Spinal cord (tissue), 10 donors: ENCODE measurements around the gene IL11. TPM values are rescaled to one million over a fixed set of nuclear protein-coding genes. Genes with fewer than 3 reads are reported as not detected.
"Not testable (repeated sequence)": the region's sequence is repeated elsewhere in the genome, so short reads cannot be mapped to it uniquely, and the experiment has no call there.

Experiments used
- DNase-seq, 6 donors: peaks; one replicate each; pipeline versions ENCODE4 v3.0.0 to v3.0.0-alpha.2; 2013 to 2015; ENCODE audit warnings: low spot score in 6 of 6, low read depth in 4 of 6
- H3K27ac ChIP-seq: one replicate; pipeline ENCODE4 v1.5.1; 2013; ENCODE audit warnings: low read depth, low read length, control low read depth
- H3K27me3 ChIP-seq: one replicate; pipeline ENCODE4 v1.6.1; 2013; ENCODE audit warnings: low read length; ENCODE audit not compliant: control insufficient read depth, insufficient read depth
- H3K36me3 ChIP-seq: one replicate; pipeline ENCODE4 v1.6.1; 2013; ENCODE audit warnings: low read length; ENCODE audit not compliant: control insufficient read depth, insufficient read depth
- H3K4me1 ChIP-seq: one replicate; pipeline ENCODE4 v1.6.1; 2013; ENCODE audit warnings: low read length; ENCODE audit not compliant: control insufficient read depth, insufficient read depth
- H3K4me3 ChIP-seq: one replicate; pipeline ENCODE4 v1.5.1; 2013; ENCODE audit warnings: low read depth, low read length, control low read depth
- H3K9me3 ChIP-seq: one replicate; pipeline ENCODE4 v1.6.1; 2013; ENCODE audit warnings: low read length; ENCODE audit not compliant: control insufficient read depth, insufficient read depth
- WGBS: methylation state at CpG from one replicate; pipeline ENCODE4 v1.1.5; 2013; ENCODE audit warnings: missing lambda C conversion rate; ENCODE audit not compliant: insufficient coverage; 5-methylcytosine and 5-hydroxymethylcytosine counted together
- long read RNA-seq, 4 donors: transcript quantifications; one replicate each; lab custom pipeline, GENCODE V29; 2026
- polyA plus RNA-seq, 2 donors: library from polyadenylated mRNA; unstranded; fragments of 120-200 nt; gene quantifications; one replicate each; pipeline ENCODE4 v1.2.1, GENCODE V29; 2013; ENCODE audit not compliant: insufficient read length in 2 of 2
- total RNA-seq, 2 donors: library from RNA; depleted of rRNA in 1 of 2; stranded (reverse); fragments of 120-200 nt in 1 of 2; fragments of >200 nt in 1 of 2; gene quantifications; one replicate each; pipeline versions ENCODE4 v1.2.3 to v1.2.4, GENCODE V29; 2013 to 2014
- donor health status: healthy.

The IL11 gene
- under 1 TPM; 0.20 to 0.22 TPM for total RNA-seq
- polyA plus RNA-seq, result 1 to 10 TPM; 1.5 to 1.9 TPM
- long read RNA-seq, donor 1, result 0 reads
- long read RNA-seq, donor 2, result 0 reads
- long read RNA-seq, donor 3, result 0 reads
- long read RNA-seq, donor 4, result 0 reads

GRCh38 chr19:55370305-55370988, at the start of gene IL11:
Gene IL11 (minus strand): TSS chr19:55370463. CDS start chr19:55370310, 153 bp downstream.
- WGBS, result 7% methylated on average over 7 of the region's 32 CpGs
- Histone ChIP-seq H3K27me3 (peaks cover 67% of the 10 kb centered on the region), H3K27ac (no peak within 1 kb of the TSS), H3K9me3 (no peaks in the 10 kb centered on the region), H3K36me3 (no peaks in the 10 kb centered on the region), H3K4me3 (peak within 1 kb of the TSS; percentile 26), H3K4me1 (peaks cover 32% of the 10 kb centered on the region)
- no peak for DNase-seq

- H3K27ac ChIP-seq, result no peak overlapping the region
- no peak for DNase-seq
- no peaks in the 10 kb centered on the region for H3K9me3 ChIP-seq
- no peaks in the 10 kb centered on the region for H3K27me3 ChIP-seq
- no peaks in the 10 kb centered on the region for H3K36me3 ChIP-seq
- 77% methylated on average over 5 of the region's 5 CpGs for WGBS
- peaks cover 16% of the 10 kb centered on the region for H3K4me1 ChIP-seq
- H3K4me3 ChIP-seq, result no peak overlapping the region
Measured at GRCh38 chr19:55419624-55420236, 49.5 kb upstream of the IL11 start.

GRCh38 chr19:55419103-55419502, 48.8 kb upstream of the IL11 start:
- no peaks in the 10 kb centered on the region for H3K9me3 ChIP-seq
- no peak overlapping the region for H3K27ac ChIP-seq
- no peak overlapping the region for H3K4me3 ChIP-seq
- H3K4me1 ChIP-seq, result peaks cover 10% of the 10 kb centered on the region
- no peak for DNase-seq
- no peaks in the 10 kb centered on the region for H3K36me3 ChIP-seq
- H3K27me3 ChIP-seq, result no peaks in the 10 kb centered on the region
- WGBS, result 73% methylated on average over 5 of the region's 5 CpGs

GRCh38 chr19:55418185-55418584, 47.9 kb upstream of the IL11 start:
- peak in 5 of 6 donors; percentile 47 to 93 (median 71) for DNase-seq
- H3K27ac ChIP-seq, result no peak overlapping the region
- no peak overlapping the region for H3K4me3 ChIP-seq
- H3K9me3 ChIP-seq, result no peaks in the 10 kb centered on the region
- no peaks in the 10 kb centered on the region for H3K36me3 ChIP-seq
- 8% methylated on average over 4 of the region's 7 CpGs for WGBS
- peaks cover 4% of the 10 kb centered on the region for H3K4me1 ChIP-seq
- no peaks in the 10 kb centered on the region for H3K27me3 ChIP-seq

- DNase-seq, result no peak
- Histone ChIP-seq H3K27me3 (no peaks in the 10 kb centered on the region), H3K4me3 (no peak overlapping the region), H3K36me3 (peaks cover 9% of the 10 kb centered on the region), H3K27ac (no peak overlapping the region), H3K9me3 (no peaks in the 10 kb centered on the region), H3K4me1 (peaks cover 27% of the 10 kb centered on the region)
- WGBS, result 100% methylated on average over 2 of the region's 2 CpGs
Measured at GRCh38 chr19:55410168-55410567, 39.9 kb upstream of the IL11 start.

GRCh38 chr19:55409179-55409578, 38.9 kb upstream of the IL11 start:
- not testable (repeated sequence) for H3K4me3 ChIP-seq, DNase-seq, H3K9me3 ChIP-seq, H3K27me3 ChIP-seq, H3K27ac ChIP-seq
- peaks cover 15% of the 10 kb centered on the region for H3K36me3 ChIP-seq
- peaks cover 27% of the 10 kb centered on the region for H3K4me1 ChIP-seq
- WGBS, result 100% methylated on average over 1 of the region's 8 CpGs

- Histone ChIP-seq H3K36me3 (peaks cover 21% of the 10 kb centered on the region), H3K9me3 (no peaks in the 10 kb centered on the region), H3K27me3 (no peaks in the 10 kb centered on the region), H3K4me3 (peak overlapping the region; percentile 59), H3K4me1 (peaks cover 28% of the 10 kb centered on the region), H3K27ac (peak overlapping the region; percentile 98)
- WGBS, result 70% methylated on average over 8 of the region's 9 CpGs
- DNase-seq, result no peak
Measured at GRCh38 chr19:55408533-55408872, 38.2 kb upstream of the IL11 start.

GRCh38 chr19:55407800-55408532, 37.7 kb upstream of the IL11 start:
- under 1% methylated on average over 72 of the region's 72 CpGs for WGBS
- no peaks in the 10 kb centered on the region for H3K9me3 ChIP-seq
- peaks cover 32% of the 10 kb centered on the region for H3K4me1 ChIP-seq
- H3K27ac ChIP-seq, result peak overlapping the region; percentile 98
- H3K27me3 ChIP-seq, result no peaks in the 10 kb centered on the region
- peak; percentile 97 to 100 (median 99) for DNase-seq
- peak overlapping the region; percentile 59 for H3K4me3 ChIP-seq
- H3K36me3 ChIP-seq, result peaks cover 27% of the 10 kb centered on the region

GRCh38 chr19:55407550-55407799, 37.2 kb upstream of the IL11 start, which contains the start of gene UBE2S:
Gene UBE2S (minus strand): TSS chr19:55407788. CDS start chr19:55407589, 199 bp downstream.
- under 1% methylated on average over 36 of the region's 36 CpGs for WGBS
- not testable (repeated sequence) for DNase-seq
- H3K4me3 ChIP-seq, result peak within 1 kb of the TSS; percentile 59

More at GRCh38 chr19:55407550-55407799, 37.2 kb upstream of the IL11 start, which contains the start of gene UBE2S:
- Histone ChIP-seq H3K4me1 (peaks cover 36% of the 10 kb centered on the region), H3K36me3 (peaks cover 32% of the 10 kb centered on the region), H3K27ac (peak within 1 kb of the TSS; percentile 98)
- H3K27me3 ChIP-seq, H3K9me3 ChIP-seq: not testable (repeated sequence)
